ENCODE measurements around the gene DHX8.

GRCh38 chr17:43560461-43561427 lies 77.0 kb downstream of the DHX8 start:
- no peak for TF ChIP-seq CTCF (IDR thresholded peaks at IDR 0.05; ENCODE audit: insufficient read depth, low read length, poor library complexity, severe bottlenecking)
- no peak for TF ChIP-seq EZH2phosphoT487 (conservative IDR thresholded peaks at IDR 0.05; ENCODE audit: low read length)
